Measurements from ENCODE around the gene SHFL. TPM values are rescaled to one million over a fixed set of nuclear protein-coding genes. Genes with fewer than 3 reads are reported as not detected.

The SHFL gene
- total RNA-seq, 1 experiment from 2014 or later = 17.4 TPM

DNA sequence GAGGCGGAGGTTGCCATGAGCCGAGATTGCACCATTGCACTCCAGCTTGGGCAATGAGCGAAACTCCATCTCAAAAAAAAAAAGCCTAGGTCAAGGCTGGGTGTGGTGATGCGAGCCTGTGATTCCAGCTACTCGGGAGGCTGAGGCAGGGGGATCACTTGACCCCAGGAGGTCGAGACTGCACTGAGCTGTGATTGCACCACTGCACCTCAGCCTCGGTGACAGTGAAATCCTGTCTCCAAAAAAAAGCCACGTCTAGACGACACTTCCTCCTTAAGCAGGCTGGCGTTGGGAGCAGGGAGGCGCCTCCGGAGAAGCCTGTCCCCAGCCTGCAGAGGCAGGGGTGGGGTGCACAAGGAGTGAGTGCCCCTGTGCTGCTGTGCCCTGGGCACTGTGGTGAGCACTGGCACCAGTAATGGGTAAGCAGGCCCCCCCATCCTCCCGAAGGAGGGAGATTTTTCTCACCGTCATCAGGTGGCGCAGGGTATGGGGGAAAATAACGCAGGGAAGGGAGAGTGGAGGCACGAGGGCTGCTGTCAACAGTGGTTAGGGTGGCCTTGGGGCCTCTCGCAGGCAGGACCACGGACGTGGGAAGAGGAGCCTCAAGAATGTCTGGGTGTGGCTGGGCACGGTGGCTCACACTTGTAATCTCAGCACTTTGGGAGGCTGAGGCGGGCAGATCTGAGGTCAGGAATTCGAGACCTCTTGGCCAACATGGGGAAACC lies 26.1 kb downstream of the SHFL start:
- H3K9me3 ChIP-seq (ENCODE audit: control insufficient read depth, insufficient read depth, low read depth, low read length) = no peaks in the 10 kb centered on the region
- H3K36me3 ChIP-seq (ENCODE audit: control insufficient read depth, insufficient read depth, low read length) = peaks cover 12% of the 10 kb centered on the region
- CTCF ChIA-PET = interaction anchor here (0.6 to 0.7 kb wide), 2 partner anchors 39 to 199 kb away, joined by 3 read pairs; no protein-coding TSS in a partner anchor
- no peak overlapping the region for H3K4me3 ChIP-seq (ENCODE audit: low read depth in 2 of 2, low read length in 2 of 2)
- intact Hi-C loops (cut with micrococcal nuclease; ENCODE audit: unreplicated experiment) (no loop called here), in situ Hi-C loops (cut with HindIII; ENCODE audit: low pct_unique_long_range_greater_than_20kb, low sequenced_read_pairs) (no loop called here)
- POLR2A ChIA-PET = no interaction called here
- TF ChIP-seq TCF7L2 (IDR thresholded peaks at IDR 0.05; ENCODE audit: low read depth, low read length) (no peak), POLR2AphosphoS5 (IDR thresholded peaks at IDR 0.05; ENCODE audit: low read depth, low read length) (no peak; the same call in 1 of the 2 replicates), SIN3A (IDR thresholded peaks at IDR 0.05; ENCODE audit: borderline replicate concordance, insufficient read depth, low read depth, low read length) (no peak)
- TF ChIP-seq, protein P1, sequence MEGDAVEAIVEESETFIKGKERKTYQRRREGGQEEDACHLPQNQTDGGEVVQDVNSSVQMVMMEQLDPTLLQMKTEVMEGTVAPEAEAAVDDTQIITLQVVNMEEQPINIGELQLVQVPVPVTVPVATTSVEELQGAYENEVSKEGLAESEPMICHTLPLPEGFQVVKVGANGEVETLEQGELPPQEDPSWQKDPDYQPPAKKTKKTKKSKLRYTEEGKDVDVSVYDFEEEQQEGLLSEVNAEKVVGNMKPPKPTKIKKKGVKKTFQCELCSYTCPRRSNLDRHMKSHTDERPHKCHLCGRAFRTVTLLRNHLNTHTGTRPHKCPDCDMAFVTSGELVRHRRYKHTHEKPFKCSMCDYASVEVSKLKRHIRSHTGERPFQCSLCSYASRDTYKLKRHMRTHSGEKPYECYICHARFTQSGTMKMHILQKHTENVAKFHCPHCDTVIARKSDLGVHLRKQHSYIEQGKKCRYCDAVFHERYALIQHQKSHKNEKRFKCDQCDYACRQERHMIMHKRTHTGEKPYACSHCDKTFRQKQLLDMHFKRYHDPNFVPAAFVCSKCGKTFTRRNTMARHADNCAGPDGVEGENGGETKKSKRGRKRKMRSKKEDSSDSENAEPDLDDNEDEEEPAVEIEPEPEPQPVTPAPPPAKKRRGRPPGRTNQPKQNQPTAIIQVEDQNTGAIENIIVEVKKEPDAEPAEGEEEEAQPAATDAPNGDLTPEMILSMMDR (IDR thresholded peaks at IDR 0.05) = no peak
- TF ChIP-seq, protein P2, sequence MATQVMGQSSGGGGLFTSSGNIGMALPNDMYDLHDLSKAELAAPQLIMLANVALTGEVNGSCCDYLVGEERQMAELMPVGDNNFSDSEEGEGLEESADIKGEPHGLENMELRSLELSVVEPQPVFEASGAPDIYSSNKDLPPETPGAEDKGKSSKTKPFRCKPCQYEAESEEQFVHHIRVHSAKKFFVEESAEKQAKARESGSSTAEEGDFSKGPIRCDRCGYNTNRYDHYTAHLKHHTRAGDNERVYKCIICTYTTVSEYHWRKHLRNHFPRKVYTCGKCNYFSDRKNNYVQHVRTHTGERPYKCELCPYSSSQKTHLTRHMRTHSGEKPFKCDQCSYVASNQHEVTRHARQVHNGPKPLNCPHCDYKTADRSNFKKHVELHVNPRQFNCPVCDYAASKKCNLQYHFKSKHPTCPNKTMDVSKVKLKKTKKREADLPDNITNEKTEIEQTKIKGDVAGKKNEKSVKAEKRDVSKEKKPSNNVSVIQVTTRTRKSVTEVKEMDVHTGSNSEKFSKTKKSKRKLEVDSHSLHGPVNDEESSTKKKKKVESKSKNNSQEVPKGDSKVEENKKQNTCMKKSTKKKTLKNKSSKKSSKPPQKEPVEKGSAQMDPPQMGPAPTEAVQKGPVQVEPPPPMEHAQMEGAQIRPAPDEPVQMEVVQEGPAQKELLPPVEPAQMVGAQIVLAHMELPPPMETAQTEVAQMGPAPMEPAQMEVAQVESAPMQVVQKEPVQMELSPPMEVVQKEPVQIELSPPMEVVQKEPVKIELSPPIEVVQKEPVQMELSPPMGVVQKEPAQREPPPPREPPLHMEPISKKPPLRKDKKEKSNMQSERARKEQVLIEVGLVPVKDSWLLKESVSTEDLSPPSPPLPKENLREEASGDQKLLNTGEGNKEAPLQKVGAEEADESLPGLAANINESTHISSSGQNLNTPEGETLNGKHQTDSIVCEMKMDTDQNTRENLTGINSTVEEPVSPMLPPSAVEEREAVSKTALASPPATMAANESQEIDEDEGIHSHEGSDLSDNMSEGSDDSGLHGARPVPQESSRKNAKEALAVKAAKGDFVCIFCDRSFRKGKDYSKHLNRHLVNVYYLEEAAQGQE (IDR thresholded peaks at IDR 0.05; ENCODE audit: insufficient read depth in 1 of 2, low read depth in 2 of 2, low read length in 1 of 2) = no peak
- no TSS peak for BruUV-seq (replicated peaks)
- no peak for DNase-seq (ENCODE audit: low read depth, low spot score)
- H3K4me1 ChIP-seq (ENCODE audit: control insufficient read depth, insufficient read depth, low read length) = peaks cover 8% of the 10 kb centered on the region
- ATAC-seq = peak; percentile 37
- peak overlapping the region; percentile 42; the same call in 1 of the 2 replicates for H3K27ac ChIP-seq (ENCODE audit: low read length)
- H3K27me3 ChIP-seq (ENCODE audit: control insufficient read depth, insufficient read depth, low read length) = no peaks in the 10 kb centered on the region

- in situ Hi-C loops (cut with HindIII; ENCODE audit: low pct_unique_long_range_greater_than_20kb, low sequenced_read_pairs) = no loop called here
- BruUV-seq (replicated peaks) = no TSS peak
- Histone ChIP-seq H3K4me1 (ENCODE audit: control insufficient read depth, insufficient read depth, low read length) (peaks cover 8% of the 10 kb centered on the region), H3K4me3 (ENCODE audit: low read depth in 2 of 2, low read length in 2 of 2) (no peak overlapping the region), H3K27me3 (ENCODE audit: control insufficient read depth, insufficient read depth, low read length) (no peaks in the 10 kb centered on the region), H3K9me3 (ENCODE audit: control insufficient read depth, insufficient read depth, low read depth, low read length) (no peaks in the 10 kb centered on the region), H3K27ac (ENCODE audit: low read length) (no peak overlapping the region; the same call in 1 of the 2 replicates), H3K36me3 (ENCODE audit: control insufficient read depth, insufficient read depth, low read length) (peaks cover 4% of the 10 kb centered on the region)
- no peak for DNase-seq (ENCODE audit: low read depth, low spot score)
- peak; percentile 62; the same call in 1 of the 2 replicates for TF ChIP-seq POLR2AphosphoS5 (IDR thresholded peaks at IDR 0.05; ENCODE audit: low read depth, low read length)
- peak; percentile 41; the same call in 1 of the 2 replicates for TF ChIP-seq SIN3A (IDR thresholded peaks at IDR 0.05; ENCODE audit: borderline replicate concordance, insufficient read depth, low read depth, low read length)
- TF ChIP-seq, protein P2 (IDR thresholded peaks at IDR 0.05; ENCODE audit: insufficient read depth in 1 of 2, low read depth in 2 of 2, low read length in 1 of 2) = no peak
- TF ChIP-seq TCF7L2 (IDR thresholded peaks at IDR 0.05; ENCODE audit: low read depth, low read length) = no peak
- TF ChIP-seq, protein P1 (IDR thresholded peaks at IDR 0.05) = peak; percentile 85
- intact Hi-C loops (cut with micrococcal nuclease; ENCODE audit: unreplicated experiment) = no loop called here
- ChIA-PET POLR2A (interaction anchor here (0.5 kb wide), 2 partner anchors 253 to 468 kb away, joined by 3 to 4 read pairs; no protein-coding TSS in a partner anchor), CTCF (interaction anchor here (0.8 kb wide), 1 partner anchor 39 kb away, joined by 3 read pairs; no protein-coding TSS in a partner anchor)
- ATAC-seq = peak; percentile 61
Measured at GRCh38 chr19:10112895-10113591, 26.9 kb downstream of the SHFL start.
